ENCODE results near the gene HTR4. TPM values are rescaled to one million over a fixed set of nuclear protein-coding genes. Genes with fewer than 3 reads are reported as not detected.

Gene HTR4
- total RNA-seq, 4 donors from 2014 or later = 0.25 to 1.2 (median 1.0) TPM; not detected in 1

DNA sequence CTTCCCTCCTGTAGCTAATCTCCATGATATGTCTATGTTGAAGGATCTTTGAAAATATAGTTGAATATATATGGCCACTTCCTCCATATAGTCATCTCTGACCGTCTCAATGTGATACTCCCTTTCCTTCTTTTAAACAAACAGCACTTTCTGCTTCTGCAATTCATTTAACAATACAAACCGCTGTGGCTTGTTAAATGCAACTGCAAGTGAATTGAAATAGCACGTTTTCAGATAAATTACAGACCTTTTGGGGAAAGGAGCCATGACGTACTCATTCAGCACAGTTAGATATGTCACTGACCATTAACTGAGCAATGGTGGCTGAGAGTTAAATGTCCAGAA lies 188.1 kb downstream of the HTR4 start:
- TF ChIP-seq POLR2A (IDR thresholded peaks at IDR 0.05) = no peak
- TF ChIP-seq, protein P1, sequence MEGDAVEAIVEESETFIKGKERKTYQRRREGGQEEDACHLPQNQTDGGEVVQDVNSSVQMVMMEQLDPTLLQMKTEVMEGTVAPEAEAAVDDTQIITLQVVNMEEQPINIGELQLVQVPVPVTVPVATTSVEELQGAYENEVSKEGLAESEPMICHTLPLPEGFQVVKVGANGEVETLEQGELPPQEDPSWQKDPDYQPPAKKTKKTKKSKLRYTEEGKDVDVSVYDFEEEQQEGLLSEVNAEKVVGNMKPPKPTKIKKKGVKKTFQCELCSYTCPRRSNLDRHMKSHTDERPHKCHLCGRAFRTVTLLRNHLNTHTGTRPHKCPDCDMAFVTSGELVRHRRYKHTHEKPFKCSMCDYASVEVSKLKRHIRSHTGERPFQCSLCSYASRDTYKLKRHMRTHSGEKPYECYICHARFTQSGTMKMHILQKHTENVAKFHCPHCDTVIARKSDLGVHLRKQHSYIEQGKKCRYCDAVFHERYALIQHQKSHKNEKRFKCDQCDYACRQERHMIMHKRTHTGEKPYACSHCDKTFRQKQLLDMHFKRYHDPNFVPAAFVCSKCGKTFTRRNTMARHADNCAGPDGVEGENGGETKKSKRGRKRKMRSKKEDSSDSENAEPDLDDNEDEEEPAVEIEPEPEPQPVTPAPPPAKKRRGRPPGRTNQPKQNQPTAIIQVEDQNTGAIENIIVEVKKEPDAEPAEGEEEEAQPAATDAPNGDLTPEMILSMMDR (IDR thresholded peaks at IDR 0.05) = no peak
- intact Hi-C loops (cut with DNase I; ENCODE audit: low total_unique reads) = no loop called here
- DNase-seq (ENCODE audit: low spot score in 2 of 2) = no peak
- H3K4me3 ChIP-seq (ENCODE audit: low read depth, poor library complexity, severe bottlenecking) = no peak overlapping the region
- WGBS, 2 donors = 57 to 62% methylated on average over 4 of the region's 4 CpGs

DNA sequence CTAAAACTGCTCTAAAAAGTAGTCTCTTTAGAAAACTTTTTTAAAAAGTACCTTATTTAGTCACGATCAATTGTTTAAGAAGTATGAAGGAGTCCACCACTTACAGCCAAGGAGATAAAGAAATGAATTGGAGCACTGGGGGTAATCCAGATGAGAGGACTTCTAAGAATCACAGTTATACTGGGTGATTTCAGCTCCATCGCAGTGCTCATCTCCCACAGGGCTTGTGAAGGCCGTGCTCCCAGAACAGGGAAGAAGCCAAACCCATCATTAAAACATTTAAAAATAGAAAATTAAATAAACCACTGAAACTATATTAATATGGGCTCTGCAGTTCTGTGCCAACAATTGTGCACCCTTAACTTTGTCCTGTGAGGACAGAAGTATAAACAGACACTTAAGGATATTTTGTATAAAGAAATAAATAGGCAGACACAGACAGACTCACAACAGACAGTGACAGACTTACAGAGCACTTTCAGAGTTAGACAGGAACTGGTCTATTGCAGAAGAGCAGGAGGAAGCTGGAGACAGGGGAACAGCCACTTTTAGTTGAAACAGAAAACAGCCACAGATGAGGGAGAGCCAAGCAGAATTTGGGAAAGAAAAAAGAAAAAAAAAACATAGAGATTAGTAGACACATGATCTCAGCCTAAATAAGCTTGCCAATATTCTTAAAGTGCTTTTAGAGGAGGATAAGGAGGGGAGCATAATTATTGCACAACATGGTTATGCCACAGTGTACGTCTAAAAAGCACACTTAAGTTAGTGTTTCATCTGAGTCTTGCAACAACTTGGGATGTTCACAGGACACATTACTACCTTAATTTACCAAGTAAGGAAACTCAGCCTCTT lies 188.7 kb downstream of the HTR4 start:
- TF ChIP-seq, protein P1 (IDR thresholded peaks at IDR 0.05) = no peak
- TF ChIP-seq POLR2A (IDR thresholded peaks at IDR 0.05) = no peak
- no peak for DNase-seq (ENCODE audit: low spot score in 2 of 2)
- H3K4me3 ChIP-seq (ENCODE audit: low read depth, poor library complexity, severe bottlenecking) = no peak overlapping the region
- intact Hi-C loops (cut with DNase I; ENCODE audit: low total_unique reads) = no loop called here
- WGBS, 2 donors = 63 to 64% methylated on average over 4 of the region's 4 CpGs

DNA sequence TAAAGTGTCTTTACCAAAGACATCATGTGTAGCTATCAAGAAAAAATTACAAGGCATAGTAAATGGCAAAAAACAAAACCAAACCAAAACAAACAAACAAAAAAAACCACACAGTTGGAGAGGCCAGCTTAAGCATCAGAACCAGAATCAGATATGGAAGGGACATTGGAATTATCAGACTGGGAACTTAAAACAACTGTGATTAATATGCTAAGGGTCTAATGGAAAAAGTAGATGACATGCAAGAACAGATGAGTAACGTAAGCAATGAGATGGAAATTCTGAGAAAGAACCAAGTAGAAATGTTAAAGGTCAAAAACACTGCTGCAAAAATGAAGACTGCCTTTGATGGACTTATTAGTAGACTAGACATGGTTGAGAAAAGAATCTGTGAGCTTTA lies 194.7 kb downstream of the HTR4 start:
- 59 to 62% methylated on average over 1 of the region's 1 CpG for WGBS, 2 donors

DNA sequence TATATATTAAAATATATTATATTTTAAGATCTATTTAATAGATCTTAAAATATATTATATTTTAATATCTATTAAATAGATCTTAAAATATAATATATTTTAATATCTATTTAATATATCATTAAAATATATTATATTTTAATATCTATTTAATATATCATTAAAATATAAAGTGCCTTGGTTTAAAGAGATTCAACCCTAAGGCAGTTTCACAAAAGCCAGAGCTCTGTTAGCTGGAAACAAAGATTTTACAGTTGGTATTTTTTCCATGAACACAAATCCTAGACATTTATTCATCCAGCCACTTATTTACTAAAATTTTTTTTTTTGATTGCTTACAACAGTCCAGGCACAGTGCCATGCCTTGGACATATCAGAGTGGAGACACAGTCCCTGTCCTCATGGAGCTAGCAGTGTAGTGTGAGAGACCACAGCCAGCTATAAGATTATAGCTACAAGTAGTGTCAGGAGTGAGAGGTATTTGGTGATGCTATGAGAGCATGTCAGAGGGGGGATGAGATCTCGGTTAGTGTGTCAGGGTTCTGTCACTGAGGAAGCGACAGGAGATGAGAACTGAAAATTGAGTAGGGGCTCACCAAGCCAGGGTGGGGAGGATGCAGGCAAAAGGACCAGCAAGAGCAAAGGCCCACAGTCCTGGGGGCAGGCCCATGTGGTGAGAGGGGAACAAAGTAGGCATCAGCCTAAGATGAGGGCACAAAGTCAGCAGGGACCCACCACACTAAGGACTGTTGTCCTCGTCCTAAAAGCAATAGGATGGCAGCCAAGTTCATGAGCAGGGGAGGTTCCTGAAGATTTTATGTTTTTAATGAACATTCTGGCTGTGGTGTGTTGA lies 196.1 kb downstream of the HTR4 start:
- H3K4me3 ChIP-seq (ENCODE audit: low read depth, poor library complexity, severe bottlenecking) = no peak overlapping the region
- TF ChIP-seq, protein P1 (IDR thresholded peaks at IDR 0.05) = no peak
- no peak for TF ChIP-seq POLR2A (IDR thresholded peaks at IDR 0.05)
- WGBS, 2 donors = 81 to 84% methylated on average over 3 of the region's 3 CpGs
- DNase-seq (ENCODE audit: low spot score in 2 of 2) = no peak
- intact Hi-C loops (cut with DNase I; ENCODE audit: low total_unique reads) = loop anchor here (10.0 kb wide), 1 partner anchor 267 kb away; no protein-coding TSS in a partner anchor

More for the DNA sequence above, 194.7 kb downstream of the HTR4 start:
- intact Hi-C loops (cut with DNase I; ENCODE audit: low total_unique reads) = loop anchor here (10.0 kb wide), 1 partner anchor 265 kb away; no protein-coding TSS in a partner anchor
- no peak for DNase-seq (ENCODE audit: low spot score in 2 of 2)
- H3K4me3 ChIP-seq (ENCODE audit: low read depth, poor library complexity, severe bottlenecking) = no peak overlapping the region
- TF ChIP-seq, protein P1 (IDR thresholded peaks at IDR 0.05) = no peak
- TF ChIP-seq POLR2A (IDR thresholded peaks at IDR 0.05) = no peak

DNA sequence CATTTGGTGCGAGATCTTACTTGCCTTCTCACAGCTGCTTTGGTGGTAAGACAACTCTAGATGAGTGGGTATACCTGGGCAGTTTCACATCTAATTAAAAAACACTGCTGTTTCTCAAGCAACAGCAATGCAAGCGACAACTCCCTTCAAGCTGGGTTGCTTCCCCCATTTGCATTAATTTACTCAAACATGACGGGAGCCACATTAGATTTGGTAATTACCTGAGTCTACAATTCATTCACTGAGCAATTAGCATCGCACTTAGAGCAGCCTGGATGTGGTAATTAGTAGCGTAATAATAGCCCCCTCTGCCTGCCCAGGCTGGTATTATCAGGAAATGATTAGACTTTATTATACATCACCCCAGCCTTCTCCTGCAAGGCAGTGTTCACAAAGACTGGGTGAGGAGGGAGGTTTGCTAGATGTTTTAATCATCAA lies 197.1 kb downstream of the HTR4 start:
- WGBS, 2 donors = 32 to 44% methylated on average over 5 of the region's 5 CpGs
- intact Hi-C loops (cut with DNase I; ENCODE audit: low total_unique reads) = loop anchor here (10.0 kb wide), 1 partner anchor 268 kb away; no protein-coding TSS in a partner anchor

More for the DNA sequence above, 197.1 kb downstream of the HTR4 start:
- DNase-seq (ENCODE audit: low spot score in 2 of 2) = no peak
- TF ChIP-seq, protein P1 (IDR thresholded peaks at IDR 0.05) = no peak
- no peak for TF ChIP-seq POLR2A (IDR thresholded peaks at IDR 0.05)
- H3K4me3 ChIP-seq (ENCODE audit: low read depth, poor library complexity, severe bottlenecking) = no peak overlapping the region

All from lower leg skin (tissue), 4 donors.